Measurements from ENCODE around the gene SLC38A3. TPM values are rescaled to one million over a fixed set of nuclear protein-coding genes. Genes with fewer than 3 reads are reported as not detected.
A peak's percentile ranks its signal among the peaks of the same experiment; 100 is the strongest.

The SLC38A3 gene
- total and polyA plus RNA-seq, 2 experiments from 2014 or later = 0.28 to 1.3 TPM

DNA sequence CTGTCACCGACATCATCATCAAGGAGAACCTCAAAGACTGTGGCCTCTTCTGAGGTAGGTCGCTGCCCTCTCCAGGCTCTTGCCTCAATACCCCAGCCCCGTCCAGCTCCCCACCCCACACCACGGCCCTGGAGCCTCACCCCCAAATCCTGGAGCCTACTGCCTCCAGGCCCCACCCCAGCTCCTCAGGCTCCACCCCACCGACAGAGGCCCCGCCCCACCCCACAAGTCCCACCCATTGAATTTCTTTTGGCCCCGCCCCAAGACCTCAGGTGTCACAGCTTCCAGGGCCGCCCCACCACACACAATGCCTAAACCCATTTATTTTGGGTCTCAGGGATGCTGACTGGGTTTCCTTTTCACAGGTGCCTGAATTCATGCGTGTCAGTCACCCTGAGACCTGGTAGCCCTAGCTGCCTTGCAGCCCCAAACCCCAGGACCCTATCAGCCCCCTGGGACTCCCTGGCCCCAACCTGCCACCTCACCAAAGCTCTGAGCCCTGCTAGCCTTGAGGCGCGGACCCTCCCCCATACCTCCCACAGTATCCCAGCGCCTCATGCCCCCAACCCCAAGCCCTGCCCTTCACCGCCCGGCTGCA is 10.1 kb upstream of the SLC38A3 start:
- DNase-seq (ENCODE audit: low spot score) (peak; percentile 83), ATAC-seq (peak; percentile 57)
- H3K4me3 Mint-ChIP-seq = 0 out of 3 replicates have a peak overlapping the region, but pooled peaks have one; percentile 16
- TF ChIP-seq CTCF (conservative IDR thresholded peaks at IDR 0.05; ENCODE audit: low read depth in 2 of 2) (no peak), CREB1 (CRISPR knock-in tag; IDR thresholded peaks at IDR 0.05; ENCODE audit: low read depth) (0 out of 2 replicates have a peak, but pooled peaks have one; percentile 36), JUNB (IDR thresholded peaks at IDR 0.05; ENCODE audit: unreplicated experiment) (no peak), ZNF331 (CRISPR knock-in tag; IDR thresholded peaks at IDR 0.05; ENCODE audit: low read depth) (no peak), REST (IDR thresholded peaks at IDR 0.05; ENCODE audit: unreplicated experiment) (no peak)
- H3K79me2 ChIP-seq (replicated peaks; ENCODE audit: insufficient read depth) = no peaks in the 10 kb centered on the region
- no peak overlapping the region for H3K27ac ChIP-seq (ENCODE audit: low read depth)
- H3K9me3 Mint-ChIP-seq = no peaks in the 10 kb centered on the region
- H3K27me3 ChIP-seq (ENCODE audit: insufficient read depth) = peaks cover 12% of the 10 kb centered on the region; the same call in 1 of the 2 replicates
- H2AFZ ChIP-seq = peak overlapping the region; percentile 72; the same call in 1 of the 2 replicates
- H3K4me3 ChIP-seq = peak overlapping the region; percentile 44; the same call in 1 of the 2 replicates
- peaks cover 15% of the 10 kb centered on the region for H3K27me3 Mint-ChIP-seq (ENCODE audit: insufficient read depth, low read depth, poor library complexity)
- no peaks in the 10 kb centered on the region for H4K20me1 ChIP-seq (replicated peaks; ENCODE audit: insufficient read depth)
- H3K36me3 Mint-ChIP-seq (ENCODE audit: low read depth) = no peaks in the 10 kb centered on the region
- H3K4me1 ChIP-seq (ENCODE audit: insufficient read depth) = peaks cover 8% of the 10 kb centered on the region; the same call in 1 of the 2 replicates
- peak overlapping the region; percentile 71; the same call in 1 of the 2 replicates for H3K4me2 ChIP-seq
- H3F3A ChIP-seq (replicated peaks; ENCODE audit: low read depth) = no peaks in the 10 kb centered on the region
- no peaks in the 10 kb centered on the region for H3K9me2 ChIP-seq (ENCODE audit: insufficient read depth)
- no peak overlapping the region for H3K27ac Mint-ChIP-seq
- no peaks in the 10 kb centered on the region for H3K36me3 ChIP-seq (ENCODE audit: insufficient read depth)
- peaks cover 6% of the 10 kb centered on the region for H3K4me1 Mint-ChIP-seq

- H3K4me2 ChIP-seq = peak overlapping the region; percentile 71; the same call in 1 of the 2 replicates
- no peak for TF ChIP-seq JUNB (IDR thresholded peaks at IDR 0.05; ENCODE audit: unreplicated experiment)
- TF ChIP-seq POLR2AphosphoS5 (IDR thresholded peaks at IDR 0.05; ENCODE audit: low read depth) = no peak
- TF ChIP-seq CTCF (conservative IDR thresholded peaks at IDR 0.05; ENCODE audit: low read depth in 2 of 2) = no peak
- TF ChIP-seq ZNF114 (CRISPR knock-in tag; IDR thresholded peaks at IDR 0.05) = no peak
- TF ChIP-seq CREB1 (CRISPR knock-in tag; IDR thresholded peaks at IDR 0.05; ENCODE audit: low read depth) = no peak
- no peak for TF ChIP-seq NANOG (IDR thresholded peaks at IDR 0.05; ENCODE audit: borderline replicate concordance)
- TF ChIP-seq REST (IDR thresholded peaks at IDR 0.05; ENCODE audit: unreplicated experiment) = no peak
- TF ChIP-seq STAT1 (IDR thresholded peaks at IDR 0.05; ENCODE audit: unreplicated experiment) = no peak
These were observed 9.4 kb upstream of the SLC38A3 start for GRCh38 chr3:50195501-50196252.

More at GRCh38 chr3:50195501-50196252, 9.4 kb upstream of the SLC38A3 start:
- Mint-ChIP-seq H3K4me1 (peaks cover 6% of the 10 kb centered on the region), H3K27me3 (ENCODE audit: insufficient read depth, low read depth, poor library complexity) (peaks cover 15% of the 10 kb centered on the region), H3K36me3 (ENCODE audit: low read depth) (no peaks in the 10 kb centered on the region), H3K27ac (no peak overlapping the region), H3K9me3 (no peaks in the 10 kb centered on the region), H3K4me3 (no peak overlapping the region)
- DNase-seq (ENCODE audit: low spot score) (no peak), ATAC-seq (no peak)
- Histone ChIP-seq H3F3A (replicated peaks; ENCODE audit: low read depth) (no peaks in the 10 kb centered on the region), H3K36me3 (ENCODE audit: insufficient read depth) (no peaks in the 10 kb centered on the region), H4K20me1 (replicated peaks; ENCODE audit: insufficient read depth) (no peaks in the 10 kb centered on the region), H3K27me3 (ENCODE audit: insufficient read depth) (peaks cover 12% of the 10 kb centered on the region; the same call in 1 of the 2 replicates), H3K79me2 (replicated peaks; ENCODE audit: insufficient read depth) (no peaks in the 10 kb centered on the region), H3K4me3 (no peak overlapping the region), H3K27ac (ENCODE audit: low read depth) (no peak overlapping the region), H2AFZ (no peak overlapping the region; the same call in 1 of the 2 replicates), H3K4me1 (ENCODE audit: insufficient read depth) (peaks cover 8% of the 10 kb centered on the region; the same call in 1 of the 2 replicates), H3K9me2 (ENCODE audit: insufficient read depth) (no peaks in the 10 kb centered on the region)

Data from GM23338 (cell line).